Measurements from ENCODE around the gene BANF2.
"Not testable (repeated sequence)": the region's sequence is repeated elsewhere in the genome, so short reads cannot be mapped to it uniquely, and the experiment has no call there.

BANF2 gene

DNA sequence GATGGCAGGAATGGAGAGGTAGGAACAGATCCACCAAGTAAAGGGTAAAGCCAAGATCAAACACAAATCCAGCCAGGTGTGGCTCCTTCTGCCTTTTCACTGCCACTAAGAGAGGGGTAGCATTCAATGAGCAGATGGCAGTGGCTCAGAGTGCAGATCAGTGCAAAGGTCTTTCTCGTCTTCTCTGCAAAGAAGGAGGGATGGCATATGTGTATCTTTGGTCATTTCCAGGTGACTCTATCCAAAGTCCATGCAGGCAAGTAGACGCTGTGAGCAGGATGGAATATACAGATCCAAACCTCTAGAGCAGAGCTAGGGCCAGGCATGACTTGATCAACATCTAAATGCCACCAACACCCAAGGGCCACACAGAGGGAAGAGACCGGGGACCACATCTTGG lies 6.9 kb downstream of the BANF2 start:
- no peak for TF ChIP-seq EZH2 (IDR thresholded peaks at IDR 0.05; ENCODE audit: borderline replicate concordance, low read depth, low read length, severe bottlenecking)
- TF ChIP-seq, protein P1, sequence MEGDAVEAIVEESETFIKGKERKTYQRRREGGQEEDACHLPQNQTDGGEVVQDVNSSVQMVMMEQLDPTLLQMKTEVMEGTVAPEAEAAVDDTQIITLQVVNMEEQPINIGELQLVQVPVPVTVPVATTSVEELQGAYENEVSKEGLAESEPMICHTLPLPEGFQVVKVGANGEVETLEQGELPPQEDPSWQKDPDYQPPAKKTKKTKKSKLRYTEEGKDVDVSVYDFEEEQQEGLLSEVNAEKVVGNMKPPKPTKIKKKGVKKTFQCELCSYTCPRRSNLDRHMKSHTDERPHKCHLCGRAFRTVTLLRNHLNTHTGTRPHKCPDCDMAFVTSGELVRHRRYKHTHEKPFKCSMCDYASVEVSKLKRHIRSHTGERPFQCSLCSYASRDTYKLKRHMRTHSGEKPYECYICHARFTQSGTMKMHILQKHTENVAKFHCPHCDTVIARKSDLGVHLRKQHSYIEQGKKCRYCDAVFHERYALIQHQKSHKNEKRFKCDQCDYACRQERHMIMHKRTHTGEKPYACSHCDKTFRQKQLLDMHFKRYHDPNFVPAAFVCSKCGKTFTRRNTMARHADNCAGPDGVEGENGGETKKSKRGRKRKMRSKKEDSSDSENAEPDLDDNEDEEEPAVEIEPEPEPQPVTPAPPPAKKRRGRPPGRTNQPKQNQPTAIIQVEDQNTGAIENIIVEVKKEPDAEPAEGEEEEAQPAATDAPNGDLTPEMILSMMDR (IDR thresholded peaks at IDR 0.05; ENCODE audit: borderline replicate concordance, extremely low read depth, low read length, poor library complexity, severe bottlenecking): no peak

DNA sequence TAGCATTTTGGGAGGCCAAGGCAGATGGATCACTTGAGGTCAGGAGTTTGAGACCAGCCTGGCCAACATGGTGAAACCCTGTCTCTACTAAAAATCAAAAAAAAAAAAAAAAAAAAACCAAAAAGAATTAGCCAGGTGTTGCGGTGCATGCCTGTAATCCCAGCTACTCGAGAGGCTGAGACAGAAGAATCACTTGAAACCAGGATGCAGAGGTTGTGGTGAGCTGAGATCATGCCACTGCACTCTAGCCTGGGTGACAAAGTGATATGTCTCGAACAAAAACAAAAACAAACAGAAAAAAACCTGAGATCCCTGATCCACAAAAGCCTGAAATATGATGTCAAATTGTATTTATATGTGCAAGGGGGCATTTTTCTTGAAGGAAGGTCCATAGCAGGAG lies 8.2 kb downstream of the BANF2 start:
- not testable (repeated sequence) for H3K4me2 ChIP-seq (ENCODE audit: insufficient read depth, low read length); H4K20me1 ChIP-seq (ENCODE audit: insufficient read depth, low read length); H3K36me3 ChIP-seq (ENCODE audit: insufficient read depth, low read length); H3K4me1 ChIP-seq (ENCODE audit: insufficient read depth, low read length); H3K79me2 ChIP-seq (ENCODE audit: insufficient read depth, low read length); H3K27ac ChIP-seq (ENCODE audit: low read length); H3K4me3 ChIP-seq (ENCODE audit: low read depth in 1 of 2, low read length in 2 of 2); DNase-seq; H3K9ac ChIP-seq (ENCODE audit: low read depth, low read length); ATAC-seq (ENCODE audit: insufficient read depth, low read depth); H3K9me3 ChIP-seq (ENCODE audit: insufficient read depth, low read length, severe bottlenecking); H2AFZ ChIP-seq (ENCODE audit: low read depth, low read length)
- H3K27me3 ChIP-seq (ENCODE audit: insufficient read depth, low read length, poor library complexity): peaks cover 13% of the 10 kb centered on the region

More for the DNA sequence above, 6.9 kb downstream of the BANF2 start:
- Histone ChIP-seq H3K9ac (ENCODE audit: low read depth, low read length) (no peak overlapping the region), H3K4me2 (ENCODE audit: insufficient read depth, low read length) (no peak overlapping the region), H3K4me3 (ENCODE audit: low read depth in 1 of 2, low read length in 2 of 2) (no peak overlapping the region), H3K27me3 (ENCODE audit: insufficient read depth, low read length, poor library complexity) (peaks cover 16% of the 10 kb centered on the region), H2AFZ (ENCODE audit: low read depth, low read length) (no peak overlapping the region), H4K20me1 (ENCODE audit: insufficient read depth, low read length) (no peaks in the 10 kb centered on the region), H3K36me3 (ENCODE audit: insufficient read depth, low read length) (no peaks in the 10 kb centered on the region), H3K79me2 (ENCODE audit: insufficient read depth, low read length) (no peaks in the 10 kb centered on the region), H3K9me3 (ENCODE audit: insufficient read depth, low read length, severe bottlenecking) (no peaks in the 10 kb centered on the region), H3K27ac (ENCODE audit: low read length) (no peak overlapping the region), H3K4me1 (ENCODE audit: insufficient read depth, low read length) (no peaks in the 10 kb centered on the region)
- no peak for ATAC-seq (ENCODE audit: insufficient read depth, low read depth)
- DNase-seq: no peak

DNA sequence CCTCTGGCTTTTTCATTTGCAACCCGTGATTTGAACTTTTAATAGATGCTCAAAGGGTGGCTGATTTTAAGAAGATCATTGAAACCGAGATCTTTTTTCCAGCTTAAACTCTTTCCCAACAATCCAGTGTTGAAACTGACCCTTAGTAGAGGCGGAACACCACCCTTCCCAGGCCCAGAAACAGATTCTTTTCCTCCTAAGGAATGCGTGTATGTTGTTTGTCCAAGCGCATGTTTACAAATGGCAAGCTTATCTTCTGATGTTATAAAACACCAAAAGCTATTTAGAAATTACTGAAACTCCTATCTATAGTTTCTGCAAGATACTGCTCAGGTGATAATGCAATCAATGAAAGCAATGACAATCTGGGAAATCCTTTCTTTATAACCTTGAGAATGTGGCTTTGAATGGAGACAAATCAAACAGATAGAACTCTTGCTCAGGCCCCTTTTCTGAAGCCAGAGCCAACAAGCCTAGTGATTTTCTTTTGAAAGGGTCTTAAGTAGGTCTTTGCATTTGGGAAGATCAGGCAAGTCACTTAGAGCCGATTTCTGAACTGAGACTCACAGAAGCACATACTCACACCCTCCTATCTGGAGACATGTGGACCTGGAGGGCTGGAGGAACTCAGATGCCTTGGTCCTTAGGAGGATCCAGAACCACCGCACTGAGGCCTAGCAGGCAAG lies 9.1 kb downstream of the BANF2 start:
- Histone ChIP-seq H3K27ac (ENCODE audit: low read length) (no peak overlapping the region), H3K4me2 (ENCODE audit: insufficient read depth, low read length) (no peak overlapping the region), H3K4me3 (ENCODE audit: low read depth in 1 of 2, low read length in 2 of 2) (no peak overlapping the region), H2AFZ (ENCODE audit: low read depth, low read length) (no peak overlapping the region), H3K4me1 (ENCODE audit: insufficient read depth, low read length) (no peaks in the 10 kb centered on the region), H3K9me3 (ENCODE audit: insufficient read depth, low read length, severe bottlenecking) (no peaks in the 10 kb centered on the region), H3K36me3 (ENCODE audit: insufficient read depth, low read length) (no peaks in the 10 kb centered on the region), H3K9ac (ENCODE audit: low read depth, low read length) (no peak overlapping the region), H3K79me2 (ENCODE audit: insufficient read depth, low read length) (no peaks in the 10 kb centered on the region), H4K20me1 (ENCODE audit: insufficient read depth, low read length) (no peaks in the 10 kb centered on the region), H3K27me3 (ENCODE audit: insufficient read depth, low read length, poor library complexity) (peaks cover 13% of the 10 kb centered on the region)
- ATAC-seq (ENCODE audit: insufficient read depth, low read depth): no peak
- TF ChIP-seq EZH2 (IDR thresholded peaks at IDR 0.05; ENCODE audit: borderline replicate concordance, low read depth, low read length, severe bottlenecking): no peak
- TF ChIP-seq, protein P1 (IDR thresholded peaks at IDR 0.05; ENCODE audit: borderline replicate concordance, extremely low read depth, low read length, poor library complexity, severe bottlenecking): no peak
- DNase-seq: no peak

DNA sequence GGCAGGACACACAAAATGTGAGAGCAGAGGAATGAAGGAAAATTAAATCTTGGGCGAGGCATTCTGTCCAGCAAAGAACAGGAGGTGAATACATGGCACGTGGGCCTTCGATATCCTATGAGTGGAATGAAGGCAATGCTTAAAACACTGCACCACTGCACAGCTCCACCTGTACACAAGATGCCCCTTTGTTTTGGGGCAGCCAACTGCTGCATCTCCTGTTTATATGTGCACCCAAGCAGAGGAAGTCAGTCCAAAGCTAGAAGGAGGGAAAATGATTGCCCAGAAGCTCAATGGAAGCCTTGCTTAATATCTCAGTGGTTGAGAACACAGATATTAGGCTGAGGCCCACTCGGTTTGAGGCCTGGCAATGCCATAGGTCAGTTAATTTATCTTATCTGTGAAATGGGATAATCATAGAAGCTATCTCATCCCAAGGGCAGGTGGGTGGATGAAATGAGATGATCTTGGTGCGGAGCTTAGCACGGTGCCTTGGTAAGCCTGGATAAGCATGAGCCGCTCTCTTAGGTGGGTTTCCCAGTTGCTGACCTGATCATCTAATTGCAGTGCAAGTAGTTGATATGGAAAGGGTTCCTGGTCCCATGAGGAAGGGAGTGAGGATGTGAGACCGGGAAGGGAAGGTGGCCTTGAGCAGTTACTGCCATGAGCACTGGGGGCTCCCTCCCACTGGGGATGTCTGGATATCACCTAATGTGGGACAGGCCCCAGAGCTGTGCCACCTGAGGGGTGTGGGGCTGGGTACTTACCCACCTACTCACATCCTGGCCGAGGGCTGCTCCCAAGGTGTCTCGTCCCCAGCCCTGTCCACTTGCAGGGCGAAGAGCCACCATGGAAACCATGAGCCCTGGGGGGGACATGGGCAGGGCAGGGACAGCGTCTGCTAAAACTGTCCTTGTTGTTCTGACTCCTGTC lies 9.9 kb downstream of the BANF2 start:
- Histone ChIP-seq H3K27me3 (ENCODE audit: insufficient read depth, low read length, poor library complexity) (peaks cover 13% of the 10 kb centered on the region), H4K20me1 (ENCODE audit: insufficient read depth, low read length) (no peaks in the 10 kb centered on the region), H3K79me2 (ENCODE audit: insufficient read depth, low read length) (no peaks in the 10 kb centered on the region), H3K4me3 (ENCODE audit: low read depth in 1 of 2, low read length in 2 of 2) (no peak overlapping the region), H3K9me3 (ENCODE audit: insufficient read depth, low read length, severe bottlenecking) (no peaks in the 10 kb centered on the region), H3K9ac (ENCODE audit: low read depth, low read length) (no peak overlapping the region), H2AFZ (ENCODE audit: low read depth, low read length) (no peak overlapping the region), H3K27ac (ENCODE audit: low read length) (no peak overlapping the region), H3K4me2 (ENCODE audit: insufficient read depth, low read length) (no peak overlapping the region), H3K4me1 (ENCODE audit: insufficient read depth, low read length) (no peaks in the 10 kb centered on the region), H3K36me3 (ENCODE audit: insufficient read depth, low read length) (no peaks in the 10 kb centered on the region)
- TF ChIP-seq, protein P1 (IDR thresholded peaks at IDR 0.05; ENCODE audit: borderline replicate concordance, extremely low read depth, low read length, poor library complexity, severe bottlenecking): no peak
- TF ChIP-seq EZH2 (IDR thresholded peaks at IDR 0.05; ENCODE audit: borderline replicate concordance, low read depth, low read length, severe bottlenecking): no peak
- no peak for DNase-seq
- ATAC-seq (ENCODE audit: insufficient read depth, low read depth): no peak
